ENCODE results near the gene KEAP1. TPM values are rescaled to one million over a fixed set of nuclear protein-coding genes. Genes with fewer than 3 reads are reported as not detected.

The KEAP1 gene
- total RNA-seq, 1 donor from 2014 or later = 97.7 TPM

DNA sequence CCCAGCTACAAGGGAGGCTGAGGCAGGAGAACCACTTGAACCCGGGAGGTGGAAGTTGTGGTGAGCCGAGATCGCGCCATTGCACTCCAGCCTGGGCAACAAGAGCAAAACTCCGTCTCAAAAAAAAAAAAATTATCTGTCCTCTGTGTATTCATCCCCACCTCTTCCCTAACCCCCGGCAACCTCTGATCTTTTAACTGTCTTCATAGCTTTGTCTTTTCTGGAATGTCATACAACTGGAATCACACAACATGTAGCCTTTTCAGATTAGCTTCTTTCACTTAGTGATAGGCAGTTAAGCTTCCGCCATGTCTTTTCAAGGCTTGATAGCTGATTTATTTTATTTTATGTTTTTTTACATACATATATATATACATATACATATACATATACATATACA lies 22.5 kb upstream of the KEAP1 start:
- intact Hi-C loops (cut with micrococcal nuclease) = no loop called here

GRCh38 chr19:10523135-10523636 lies 20.0 kb upstream of the KEAP1 start:
- intact Hi-C loops (cut with micrococcal nuclease) = no loop called here

GRCh38 chr19:10521461-10522171 lies 18.5 kb upstream of the KEAP1 start:
- intact Hi-C loops (cut with micrococcal nuclease) = no loop called here

DNA sequence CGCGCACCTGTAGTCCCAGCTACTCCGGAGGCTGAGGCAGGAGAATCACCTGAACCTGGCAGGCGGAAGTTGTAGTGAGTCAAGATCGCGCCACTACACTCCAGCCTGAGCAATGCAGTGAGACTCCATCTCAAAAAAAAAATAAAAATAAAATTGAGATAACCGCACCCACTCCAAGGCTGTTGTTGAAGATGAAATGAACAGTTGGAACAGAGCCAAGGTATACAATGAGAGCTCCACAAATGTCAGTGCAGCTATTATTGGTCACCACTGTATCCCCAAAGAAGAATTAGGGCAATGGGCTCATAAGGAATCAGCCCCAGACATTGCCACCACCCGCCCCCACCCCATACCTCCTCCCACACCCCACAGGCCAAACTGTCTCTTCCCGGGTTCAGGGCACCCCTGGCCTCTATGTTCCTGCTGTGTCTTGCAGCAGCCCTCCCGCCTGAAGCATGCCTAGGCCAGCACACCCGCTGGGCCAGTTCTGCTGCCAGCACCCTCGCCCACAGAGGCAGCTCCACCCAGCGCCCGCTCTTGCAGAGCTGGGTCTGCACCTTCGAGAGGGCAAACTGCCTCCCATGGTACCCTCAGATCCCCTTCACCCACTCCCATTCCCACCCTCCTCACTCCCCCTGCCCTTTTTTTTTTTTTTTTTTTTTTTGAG lies 17.6 kb upstream of the KEAP1 start:
- intact Hi-C loops (cut with micrococcal nuclease) = no loop called here

GRCh38 chr19:10519421-10519820 lies 16.3 kb upstream of the KEAP1 start:
- intact Hi-C loops (cut with micrococcal nuclease) = no loop called here

DNA sequence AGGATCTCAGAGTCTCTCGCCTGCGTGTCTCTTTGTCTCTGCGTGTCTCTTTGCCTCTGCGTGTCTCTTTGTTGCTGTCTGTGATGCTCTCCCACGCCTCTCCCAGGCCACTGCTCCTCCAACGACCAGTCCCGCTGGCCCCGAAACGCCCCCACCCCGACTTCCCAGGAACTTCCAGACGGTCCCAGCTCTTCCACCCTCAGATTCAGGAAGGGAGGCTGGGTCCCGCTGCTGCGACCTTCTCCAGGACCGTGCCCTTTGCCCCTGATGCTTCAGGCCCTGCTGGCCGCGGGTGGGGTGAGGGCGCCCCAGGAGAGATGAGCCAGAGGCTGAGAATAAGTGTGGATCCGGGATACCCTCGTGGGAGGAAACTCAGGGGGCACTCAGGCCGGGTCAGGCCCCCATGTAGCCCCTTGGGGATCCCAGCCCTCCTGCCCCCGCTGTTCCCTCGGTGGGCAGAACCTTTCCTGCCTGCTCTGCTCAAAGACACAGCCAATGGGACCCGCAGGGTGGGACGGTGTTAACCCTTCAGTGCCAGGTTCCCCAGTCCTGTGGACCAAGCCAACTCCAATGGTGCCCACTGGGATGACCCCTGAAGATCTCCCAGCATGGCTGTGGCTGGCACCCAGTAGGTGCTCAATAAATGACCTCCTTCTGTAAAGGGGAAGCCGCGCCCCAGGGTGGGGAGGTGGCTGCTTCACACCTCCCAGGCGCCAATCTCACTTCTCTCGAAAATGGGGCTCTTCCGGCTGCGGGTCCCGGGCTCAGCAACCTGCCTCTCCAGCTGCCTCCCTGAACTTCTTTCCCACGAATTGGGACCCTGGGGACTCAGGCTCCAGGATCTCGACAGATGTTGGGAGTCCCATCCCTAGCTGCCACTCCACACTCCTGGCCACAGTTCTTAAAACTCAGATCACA lies 15.5 kb upstream of the KEAP1 start:
- intact Hi-C loops (cut with micrococcal nuclease) = no loop called here

DNA sequence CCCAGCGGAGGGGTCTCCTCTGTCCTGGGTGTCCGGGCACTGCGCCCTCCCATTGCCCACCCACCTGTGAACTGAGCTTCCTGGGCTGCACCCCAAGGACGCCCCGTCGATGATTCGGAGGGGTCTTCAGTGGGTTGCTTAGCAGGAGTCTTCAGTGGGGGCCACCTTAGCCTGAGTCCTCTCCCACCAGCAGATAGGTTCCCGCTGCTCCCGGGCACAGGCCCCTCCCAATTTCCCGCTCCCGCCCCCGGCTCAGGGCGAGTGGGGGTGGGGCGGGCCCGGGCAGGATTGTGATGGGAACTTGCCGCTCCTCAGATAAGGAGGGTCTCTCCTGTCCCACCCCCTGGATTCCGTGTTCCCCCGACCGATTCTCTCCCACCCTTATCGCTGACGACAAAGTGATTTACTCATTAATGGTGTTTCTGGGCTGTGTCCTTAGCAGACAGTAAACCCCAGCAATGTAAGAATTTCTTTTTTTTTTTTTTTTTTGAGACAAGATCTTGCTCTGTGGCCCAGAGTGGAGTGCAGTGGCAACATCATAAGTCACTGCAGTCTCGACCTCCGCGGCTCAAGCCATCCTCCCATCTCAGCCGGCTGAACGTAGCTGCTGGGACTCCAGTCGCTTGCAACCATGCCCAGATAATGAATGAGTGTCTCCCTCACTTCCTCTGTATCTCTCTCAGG lies 14.7 kb upstream of the KEAP1 start:
- intact Hi-C loops (cut with micrococcal nuclease) = no loop called here

GRCh38 chr19:10517361-10517759 lies 14.2 kb upstream of the KEAP1 start, which contains the start of gene S1PR5:
Gene S1PR5, minus strand, starts transcription at chr19:10517447. Its CDS starts 2,436 bp downstream, at chr19:10515011.
- intact Hi-C loops (cut with micrococcal nuclease) = no loop called here

GRCh38 chr19:10516671-10517286 lies 13.6 kb upstream of the KEAP1 start:
- intact Hi-C loops (cut with micrococcal nuclease) = no loop called here

DNA sequence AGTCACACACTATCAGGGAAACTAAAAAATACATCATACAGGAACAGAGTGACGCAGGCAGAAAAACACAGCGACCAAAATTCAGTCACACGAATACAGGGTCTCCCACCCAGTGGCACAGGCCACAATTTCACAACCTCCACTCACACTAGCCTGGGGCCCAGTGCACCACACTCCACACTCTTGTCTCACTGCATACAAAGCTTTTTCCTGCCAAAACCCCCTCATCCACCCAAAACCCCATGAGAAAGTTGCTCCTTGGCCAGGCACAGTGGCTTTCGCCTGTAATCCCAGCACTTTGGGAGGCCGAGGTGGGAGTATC lies 12.9 kb upstream of the KEAP1 start:
- intact Hi-C loops (cut with micrococcal nuclease) = no loop called here

GRCh38 chr19:10514211-10515145 lies 11.3 kb upstream of the KEAP1 start:
- intact Hi-C loops (cut with micrococcal nuclease) = no loop called here

DNA sequence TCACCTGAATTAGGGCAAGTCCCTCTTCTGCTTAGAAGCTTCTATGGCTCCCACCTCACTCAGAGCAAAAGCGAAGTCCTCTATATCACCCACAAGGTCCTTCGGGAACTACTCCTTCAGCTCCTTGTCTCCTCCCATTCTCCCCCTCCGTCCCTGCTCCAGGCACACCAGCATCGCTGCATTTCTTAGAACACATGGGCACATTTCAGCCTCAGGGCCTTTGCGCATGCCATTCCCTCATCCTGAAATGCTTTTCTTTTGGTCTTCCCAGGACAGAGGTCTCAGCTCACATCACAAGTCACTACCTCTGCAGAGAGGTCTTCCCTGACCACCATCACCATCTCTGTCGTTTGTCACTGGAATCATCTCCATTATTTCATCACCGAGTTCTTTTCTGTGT lies 10.1 kb upstream of the KEAP1 start:
- intact Hi-C loops (cut with micrococcal nuclease) = loop anchor here (2.0 kb wide), 1 partner anchor 222 kb away; no protein-coding TSS in a partner anchor

GRCh38 chr19:10510301-10510802 lies 7.2 kb upstream of the KEAP1 start:
- intact Hi-C loops (cut with micrococcal nuclease) = no loop called here

- intact Hi-C loops (cut with micrococcal nuclease) = no loop called here
Measured at GRCh38 chr19:10508707-10509106, 5.6 kb upstream of the KEAP1 start.

- intact Hi-C loops (cut with micrococcal nuclease) = no loop called here
Measured at GRCh38 chr19:10508036-10508435, 4.9 kb upstream of the KEAP1 start.

- intact Hi-C loops (cut with micrococcal nuclease) = loop anchor here (1.0 to 2.0 kb wide), 5 partner anchors 38 to 194 kb away; partner anchors contain the start of genes ATG4D and CDC37
Measured at GRCh38 chr19:10505583-10506229, 2.5 kb upstream of the KEAP1 start.

DNA sequence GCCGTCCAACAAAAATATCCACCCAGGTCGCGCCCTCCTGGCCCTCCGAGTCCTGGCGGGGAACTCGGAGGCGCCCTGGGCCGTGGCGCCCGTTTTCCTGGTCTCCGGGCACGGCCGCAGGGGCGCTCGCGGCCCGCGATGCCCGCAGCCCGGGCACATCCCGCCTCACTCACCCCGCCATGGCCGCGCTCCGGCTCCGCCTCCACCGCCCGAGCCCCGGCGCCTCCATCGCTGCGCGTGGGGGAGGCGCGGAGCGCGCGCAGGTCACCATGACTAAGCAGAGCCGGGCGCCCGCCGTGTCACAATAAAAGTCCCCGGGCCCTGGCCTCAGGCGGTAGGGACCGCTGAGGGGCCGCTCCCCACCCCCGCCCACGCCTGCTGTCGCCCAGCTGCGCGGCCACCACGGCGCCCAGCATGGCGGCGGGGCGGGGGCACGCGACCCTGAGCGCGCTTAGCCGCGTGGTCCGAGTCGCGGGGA lies 593 bp downstream of the KEAP1 start:
- intact Hi-C loops (cut with micrococcal nuclease) = loop anchor here (1.0 to 5.0 kb wide), 6 partner anchors 23 to 368 kb away; partner anchors contain the start of genes CARM1, ILF3, KRI1 and PDE4A

- intact Hi-C loops (cut with micrococcal nuclease) = loop anchor here (1.0 to 5.0 kb wide), 6 partner anchors 23 to 369 kb away; partner anchors contain the start of genes CARM1, ILF3, KRI1 and PDE4A
Measured at GRCh38 chr19:10501971-10502523, 1.1 kb downstream of the KEAP1 start.
